Activated CD4-positive, alpha-beta T cell treated with anti-CD3 and anti-CD28 coated beads, Interleukin-2, amount 50 U/mL, for 1 hour (primary cell): ENCODE results near the gene NID1.

Experiments used
- DNase-seq: peaks from one replicate; pipeline ENCODE4 v3.0.0-alpha.2; 2020

NID1 gene

DNA sequence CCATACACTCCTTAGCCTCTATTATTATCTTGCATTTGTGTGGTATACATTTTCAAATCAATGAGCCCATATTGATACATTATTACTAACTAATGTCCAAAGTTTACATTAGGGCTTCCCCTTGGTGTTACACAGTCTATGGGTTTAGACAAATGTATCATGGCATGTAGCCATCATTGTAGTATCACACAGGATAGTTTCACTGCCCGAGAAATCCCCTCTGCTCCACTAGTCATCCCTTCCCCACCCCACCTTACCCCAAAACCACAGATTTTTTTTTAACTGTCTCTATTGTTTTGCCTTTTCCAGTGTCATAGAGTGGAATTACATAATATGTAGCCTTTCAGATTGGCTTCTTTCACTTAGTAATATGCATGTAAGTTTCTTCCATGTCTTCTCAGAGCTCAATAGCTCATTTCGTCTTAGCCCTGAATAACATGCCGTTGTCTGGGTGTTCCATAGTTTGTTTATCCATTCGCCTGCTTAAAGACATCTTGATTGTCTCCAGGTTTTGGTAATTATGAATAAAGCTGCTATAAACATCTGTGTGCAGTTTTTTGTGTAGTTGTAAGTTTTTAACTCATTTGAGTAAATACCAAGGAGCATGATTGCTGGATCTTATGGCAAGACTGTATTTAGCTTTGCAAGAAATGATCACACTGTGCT, 111.8 kb downstream of the NID1 start:
- DNase-seq: no peak

DNA sequence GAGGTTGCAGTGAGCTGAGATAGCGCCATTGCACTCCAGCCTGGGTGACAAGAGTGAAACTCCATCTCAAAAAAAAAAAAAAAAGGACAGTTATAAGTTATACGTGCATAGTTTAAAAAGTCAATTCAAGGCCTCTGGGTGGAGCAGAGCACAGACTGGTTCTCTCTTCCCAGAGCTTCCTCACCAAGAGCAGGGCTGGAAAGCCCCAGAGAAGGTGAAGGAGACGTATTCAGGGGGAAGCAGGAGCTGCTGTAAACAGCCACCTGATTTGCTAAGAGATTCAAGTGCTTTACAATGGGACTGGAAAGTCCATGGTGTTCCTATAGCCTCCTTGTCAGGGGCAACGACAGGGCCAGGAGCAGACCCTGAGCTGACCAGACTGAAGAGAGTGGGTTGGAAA, 113.2 kb downstream of the NID1 start:
- no peak for DNase-seq

DNA sequence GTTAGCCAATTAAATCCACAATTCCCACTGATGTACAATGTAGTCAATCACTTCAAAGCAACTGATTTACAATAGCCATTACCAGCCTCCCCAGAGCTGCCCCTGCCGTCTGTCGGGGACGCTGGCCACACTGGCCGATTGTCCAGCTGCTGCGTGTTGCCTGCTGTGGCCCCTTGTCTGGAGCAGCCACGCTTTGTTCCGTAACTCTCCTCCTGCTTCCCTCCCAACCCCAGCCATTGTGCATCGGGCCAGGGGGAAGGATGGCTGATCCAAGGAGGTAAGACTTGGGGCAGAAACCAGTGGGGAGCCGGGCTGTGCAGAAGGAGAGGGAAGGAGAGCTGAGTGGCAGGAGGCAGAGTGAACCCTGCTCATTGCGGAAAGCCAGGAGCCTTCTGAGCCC, 114.6 kb downstream of the NID1 start:
- DNase-seq: no peak

DNA sequence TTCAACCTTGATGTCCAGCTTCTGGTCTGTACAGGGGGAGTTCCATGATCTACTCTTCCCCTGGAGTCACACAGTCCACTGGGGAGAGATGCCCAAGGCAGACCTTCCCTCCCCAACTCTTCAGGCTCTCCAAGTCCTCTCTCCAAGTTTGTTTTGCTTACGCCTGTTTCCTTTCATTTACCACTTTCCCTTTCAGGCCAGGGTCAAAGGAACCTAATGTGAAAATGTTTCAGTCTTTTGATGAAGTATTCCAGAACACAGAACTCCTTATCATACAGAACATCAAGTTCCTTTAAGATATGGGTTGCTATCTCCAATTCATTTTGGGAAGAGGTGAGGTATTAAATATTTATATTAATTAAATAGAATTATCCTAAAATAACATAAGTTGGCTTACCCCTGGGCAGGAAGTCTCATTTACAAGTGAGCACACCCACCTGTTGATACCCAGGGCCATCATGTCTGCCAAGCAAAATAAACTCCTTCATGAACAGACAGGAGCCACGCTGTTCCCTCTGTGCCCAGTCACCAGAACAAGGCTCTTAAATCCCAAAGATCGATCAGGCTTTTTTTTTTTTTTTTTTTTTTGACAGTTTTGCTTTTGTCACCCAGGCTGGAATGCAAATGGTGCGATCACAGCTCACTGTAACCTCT, 116.0 kb downstream of the NID1 start:
- no peak for DNase-seq

DNA sequence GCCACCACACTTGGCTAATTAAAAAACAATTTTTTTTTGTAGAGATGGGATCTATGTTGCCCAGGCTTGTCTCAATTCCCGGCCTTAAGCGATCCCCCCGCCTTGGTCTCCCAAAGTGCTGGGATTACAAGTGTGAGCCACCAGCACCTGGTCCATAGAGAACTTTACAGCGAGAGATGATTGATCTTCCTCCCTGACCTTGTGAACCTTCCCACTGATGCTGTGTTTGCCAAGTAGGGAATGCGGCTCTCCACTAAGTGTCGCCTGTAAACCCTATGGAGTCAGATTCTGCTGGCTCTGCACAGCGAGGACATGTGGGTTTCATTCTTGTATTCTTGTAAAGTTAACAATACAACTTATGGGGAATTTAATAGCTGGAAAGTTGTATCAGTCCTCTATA, 116.9 kb downstream of the NID1 start:
- no peak for DNase-seq

DNA sequence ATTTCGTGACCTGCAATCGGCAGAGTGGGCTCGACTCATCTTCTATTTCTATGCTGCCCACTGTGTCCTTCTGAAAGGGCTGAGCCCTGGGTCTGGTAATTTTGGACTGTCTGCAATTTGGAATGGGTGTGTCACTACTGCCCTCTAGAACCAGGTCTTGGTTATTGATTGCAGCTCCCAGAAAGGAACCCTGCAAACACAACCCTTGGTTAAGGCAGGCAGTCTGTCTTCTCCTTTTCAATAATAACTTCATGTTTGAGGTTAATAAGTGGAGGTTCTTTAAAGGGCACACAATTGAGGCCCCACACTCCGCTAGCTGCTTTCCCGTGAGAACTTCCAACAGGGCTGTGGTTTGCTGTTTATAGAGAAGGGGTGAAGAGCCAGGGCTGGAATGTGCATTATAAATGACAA, 118.3 kb downstream of the NID1 start:
- no peak for DNase-seq

DNA sequence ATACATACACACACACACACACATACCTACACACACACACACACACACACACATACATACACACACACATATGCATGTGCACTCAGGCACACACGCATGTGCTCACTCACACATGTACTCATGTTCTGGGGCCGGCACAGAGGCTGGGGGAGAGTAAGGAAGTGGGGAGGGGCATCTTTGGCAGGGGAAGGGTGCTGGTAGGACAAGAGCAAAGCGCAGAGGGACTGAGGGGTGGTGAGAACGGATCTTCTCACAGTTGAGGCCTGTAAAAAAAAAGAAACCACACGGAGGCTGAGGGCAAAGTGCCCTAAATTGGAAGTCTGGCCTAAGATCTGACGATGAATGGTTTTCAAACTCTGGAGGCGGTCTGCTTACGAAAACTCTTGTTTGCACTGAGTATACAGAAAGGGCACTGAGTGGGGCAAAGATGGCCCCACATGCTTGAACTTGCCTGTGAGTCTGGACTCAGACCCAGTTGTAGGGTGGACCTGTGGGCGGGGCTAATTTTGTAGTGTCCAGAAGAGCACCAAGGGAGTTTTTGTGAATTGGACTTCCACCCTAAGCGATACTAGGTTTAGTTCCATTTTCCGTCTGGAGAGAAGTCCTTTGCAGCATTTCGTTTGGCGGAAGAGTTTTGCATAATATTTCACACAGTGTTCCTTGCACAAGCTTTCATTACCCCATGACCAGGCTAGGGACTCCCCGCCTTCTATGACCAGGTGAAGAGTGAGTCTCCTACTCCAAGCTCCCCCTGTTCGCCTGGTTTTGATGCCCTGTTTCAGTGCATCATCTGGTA, 118.9 kb downstream of the NID1 start:
- DNase-seq: no peak

DNA sequence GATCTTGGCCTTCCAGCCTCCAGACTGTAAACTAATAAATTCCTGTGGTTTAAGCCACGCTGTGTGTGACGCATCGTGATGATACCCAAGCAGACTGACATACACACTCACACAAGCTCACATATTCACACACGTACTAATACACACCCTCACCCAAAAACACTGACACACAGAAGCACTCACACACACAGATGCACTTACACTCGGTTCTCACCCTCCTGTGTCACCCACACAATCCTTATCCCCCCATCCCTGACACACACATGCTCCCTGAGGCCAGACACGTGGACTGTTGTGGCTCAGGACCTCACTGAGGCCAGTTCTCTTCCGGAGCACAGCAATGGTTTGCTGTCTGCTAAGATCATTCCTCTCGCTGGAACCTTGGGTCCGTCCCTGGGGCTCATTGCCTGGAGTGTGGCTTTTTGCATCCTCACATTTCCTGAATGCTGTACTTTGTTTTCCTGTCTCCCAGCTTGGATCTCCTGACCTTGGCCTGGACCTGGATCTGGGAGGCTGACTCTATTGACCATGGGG, 121.2 kb downstream of the NID1 start:
- DNase-seq: no peak

DNA sequence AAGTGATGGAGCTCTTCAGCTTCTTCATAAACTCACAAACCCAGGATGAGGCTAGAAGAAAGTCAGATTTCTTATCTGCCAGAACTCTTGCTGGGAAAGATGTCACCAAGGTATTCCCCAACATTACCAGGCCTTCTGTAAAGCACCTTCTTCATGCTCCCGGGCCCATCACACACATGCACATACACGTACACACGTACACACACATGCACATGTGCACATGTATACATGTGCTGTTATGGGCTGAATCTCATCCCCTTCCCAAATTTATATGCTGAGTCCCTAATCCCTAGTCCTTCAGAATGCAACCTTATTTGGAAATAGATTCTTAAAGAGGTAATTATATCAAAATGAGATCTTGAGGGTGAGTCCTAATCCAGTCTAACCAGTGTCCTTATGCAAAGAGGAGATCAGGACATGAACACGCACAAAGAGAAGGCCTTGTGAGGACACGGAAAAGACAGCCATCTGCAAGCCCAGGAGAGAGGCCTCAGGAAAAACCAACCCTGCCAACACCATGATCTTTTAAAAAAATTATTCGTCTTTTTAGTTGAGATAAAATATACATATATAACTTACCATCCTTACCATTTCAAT, 121.8 kb downstream of the NID1 start:
- no peak for DNase-seq

DNA sequence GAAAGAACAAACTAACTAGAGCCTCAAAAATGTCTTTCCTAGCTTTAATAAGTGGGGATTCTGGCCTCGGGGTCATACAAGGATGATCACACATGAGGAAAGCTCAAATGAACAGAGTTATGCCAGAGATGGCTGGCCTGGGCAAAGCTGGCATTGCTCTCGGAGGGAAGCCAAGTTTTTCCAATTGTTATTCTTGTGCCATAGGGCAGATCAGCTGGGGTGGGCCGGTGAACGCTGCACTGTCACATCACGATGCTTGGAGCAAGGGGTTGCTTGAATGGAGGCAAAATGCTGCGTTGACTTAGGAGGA, 122.3 kb downstream of the NID1 start:
- DNase-seq: no peak

DNA sequence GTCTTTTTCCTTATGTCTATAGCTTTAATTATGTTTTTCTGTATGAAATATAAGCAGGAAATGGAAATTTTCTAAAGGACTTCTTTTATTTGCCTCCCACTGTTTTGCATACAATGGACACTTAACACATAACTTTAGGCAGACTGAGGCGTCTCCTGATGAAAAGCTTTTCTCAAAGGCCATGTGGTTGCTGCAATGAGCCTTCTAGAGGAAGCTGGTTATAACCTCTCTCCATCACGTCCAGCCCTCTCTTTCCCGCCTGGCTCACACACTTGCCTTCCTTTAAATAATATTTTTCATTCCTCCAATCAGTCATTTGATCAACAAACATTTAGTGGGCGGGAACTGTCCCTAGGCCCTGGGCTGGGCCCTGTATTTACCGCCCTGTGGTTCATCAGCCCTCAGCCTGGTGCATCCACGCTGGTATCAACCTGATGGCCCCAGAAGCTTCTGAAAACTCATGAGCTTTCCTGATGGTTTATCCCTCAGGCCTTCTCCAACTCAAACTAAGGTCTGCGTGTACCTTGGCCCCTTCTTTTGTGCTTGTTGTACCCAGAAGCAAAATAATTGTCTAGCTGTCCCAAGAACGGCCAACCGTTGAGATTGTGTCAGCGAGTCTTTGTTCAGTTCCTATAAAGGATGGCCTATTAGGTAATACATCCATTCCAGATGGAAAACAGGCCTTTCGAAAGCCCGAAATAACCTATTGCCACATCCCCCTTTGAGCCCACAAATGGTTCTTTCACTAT, 122.8 kb downstream of the NID1 start:
- no peak for DNase-seq

DNA sequence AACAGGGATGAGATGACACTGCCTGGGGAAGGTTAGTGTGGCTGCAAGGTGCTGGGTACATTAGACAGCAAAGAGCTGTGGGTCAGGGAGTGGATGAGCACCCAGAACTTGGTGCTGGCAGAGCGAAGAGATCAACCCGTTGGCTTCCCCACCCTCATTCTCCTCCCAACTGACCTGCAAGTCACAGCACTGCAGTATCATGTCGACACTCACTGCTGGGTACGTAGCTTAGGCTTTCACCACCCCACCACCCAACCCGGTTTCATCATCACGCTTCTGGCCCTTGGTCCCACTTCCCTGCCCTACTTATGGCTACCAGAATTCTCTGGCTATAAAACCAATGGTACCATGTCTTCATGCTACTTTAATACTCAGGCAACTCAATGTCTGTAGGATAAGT, 124.6 kb downstream of the NID1 start:
- DNase-seq: no peak

DNA sequence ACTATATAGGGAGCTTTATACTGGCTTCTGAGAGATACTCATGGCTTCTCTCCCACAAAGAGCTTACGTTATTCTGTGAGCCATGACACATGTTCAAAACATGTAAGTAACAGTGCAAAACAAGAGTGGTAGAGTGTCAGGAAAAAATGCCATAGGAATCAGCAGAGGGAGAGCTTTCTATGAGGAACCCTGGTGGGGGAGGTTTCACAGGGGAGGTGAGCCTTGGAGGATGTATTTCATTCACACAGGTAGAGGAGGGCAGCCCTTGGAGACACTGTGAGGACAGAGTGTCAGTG, 125.5 kb downstream of the NID1 start:
- no peak for DNase-seq

DNA sequence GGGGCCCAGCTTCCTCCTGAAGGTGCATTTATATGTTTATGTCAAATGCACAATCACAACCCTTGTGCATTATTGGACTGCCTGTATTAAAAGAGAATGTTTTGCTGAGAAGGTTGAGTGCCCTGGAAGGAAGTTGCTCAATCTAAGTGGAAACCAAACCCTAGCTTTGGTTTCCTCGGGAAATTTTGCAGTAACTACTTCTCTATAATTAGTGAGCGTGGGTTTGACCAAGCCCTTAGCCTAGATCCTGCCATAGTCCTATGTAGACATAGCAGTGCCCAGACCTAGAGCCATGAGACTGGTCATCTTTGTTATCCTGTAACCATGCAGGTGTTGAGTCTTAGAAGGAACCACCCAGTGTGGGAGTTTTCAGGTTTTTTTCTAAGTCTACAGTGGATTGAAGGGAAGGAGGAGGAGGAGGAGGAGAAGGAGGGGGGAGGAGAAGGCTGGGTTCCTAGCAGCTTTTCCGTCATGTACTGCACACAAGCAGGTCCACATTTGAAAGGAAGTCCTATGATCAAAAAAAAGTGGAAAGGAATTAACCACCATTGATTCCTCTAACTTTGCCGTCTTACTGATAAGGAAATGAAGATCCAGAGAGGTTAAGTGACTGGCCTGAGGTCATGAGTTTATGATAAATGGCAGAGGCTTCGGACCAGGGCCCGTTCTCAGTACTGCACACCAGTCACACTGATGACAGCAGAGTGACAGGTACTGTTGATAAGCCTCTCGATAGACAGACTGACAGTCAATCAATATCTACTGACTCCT, 126.0 kb downstream of the NID1 start:
- no peak for DNase-seq

DNA sequence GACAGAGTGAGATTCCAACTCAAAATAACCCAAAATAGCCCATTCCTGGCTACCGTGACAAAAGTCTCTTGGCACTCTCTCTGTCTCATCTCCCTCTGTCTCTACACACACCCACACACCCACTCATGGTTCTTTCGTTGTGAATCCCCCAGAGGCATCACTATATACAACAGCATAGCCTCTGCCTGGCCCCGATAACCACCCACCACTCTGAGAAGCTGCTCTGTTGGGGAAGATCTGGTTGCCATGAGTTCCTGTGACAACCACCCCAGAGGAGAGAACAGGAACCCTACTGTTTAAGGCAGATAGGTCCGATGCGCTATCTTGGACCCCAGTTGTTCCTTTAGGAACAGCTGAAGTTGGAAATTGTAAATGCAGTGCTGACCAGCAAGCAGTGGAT, 127.8 kb downstream of the NID1 start:
- no peak for DNase-seq

DNA sequence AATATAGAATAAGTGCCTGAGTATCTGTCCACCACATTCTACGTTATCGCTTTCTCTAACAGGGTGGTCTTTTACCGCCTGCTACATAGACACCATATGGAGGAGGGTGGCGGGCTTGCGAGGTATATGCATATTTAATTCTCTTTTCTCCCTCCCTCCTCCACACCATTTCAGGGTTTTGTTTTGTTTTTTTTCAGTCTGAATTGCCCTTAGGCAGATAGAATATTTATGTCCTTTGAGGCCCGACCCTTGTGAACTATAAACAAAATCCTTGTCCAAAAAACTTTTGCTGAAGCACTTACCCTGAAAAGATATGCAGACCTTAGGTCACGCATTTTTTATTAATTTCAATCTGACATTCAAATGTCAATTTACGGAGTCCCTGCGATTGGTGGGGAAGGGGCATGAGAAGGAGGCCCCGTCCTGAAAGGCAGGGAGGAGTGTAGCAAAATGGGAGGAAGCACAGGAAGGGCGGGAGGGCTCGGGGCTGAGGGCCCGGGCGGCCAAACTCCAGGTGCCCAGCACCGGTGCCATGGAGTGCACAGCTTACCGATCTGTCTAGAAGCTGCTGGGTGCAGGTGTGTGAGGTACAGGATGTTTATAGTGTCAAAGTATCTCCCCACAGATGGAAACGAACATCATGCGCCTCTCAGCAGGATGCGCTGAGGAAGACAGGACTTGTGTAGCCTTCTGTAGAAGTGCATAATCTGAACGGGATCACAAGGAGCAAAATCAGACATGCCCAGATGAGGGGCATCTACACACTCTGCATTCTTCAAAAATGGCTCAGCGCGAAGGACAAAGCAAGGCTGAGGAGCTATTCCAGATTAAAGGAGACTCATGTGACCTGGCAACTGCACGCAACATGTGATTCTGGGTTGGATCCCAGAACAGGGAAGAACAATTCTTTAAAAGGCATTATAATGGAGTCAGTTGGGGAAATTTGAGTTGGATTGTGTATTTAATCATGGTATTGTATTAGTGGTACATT, 129.4 kb downstream of the NID1 start:
- DNase-seq: no peak

DNA sequence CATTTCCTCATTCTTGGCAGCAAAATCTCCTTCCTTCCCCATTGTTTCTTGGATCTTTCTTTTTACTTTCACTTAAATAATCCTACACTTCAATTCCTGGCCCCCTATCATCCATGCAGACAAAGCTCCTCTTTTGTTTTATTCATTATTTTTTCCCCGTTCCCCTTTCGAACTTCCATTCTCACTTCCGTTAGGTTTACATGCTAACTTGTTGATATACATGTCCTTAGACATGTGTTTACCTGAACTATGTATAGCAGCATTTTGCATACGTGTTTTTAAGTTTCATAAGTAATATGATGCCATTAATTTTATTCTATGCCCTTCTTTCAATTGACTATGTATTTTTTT, 131.1 kb downstream of the NID1 start:
- no peak for DNase-seq

DNA sequence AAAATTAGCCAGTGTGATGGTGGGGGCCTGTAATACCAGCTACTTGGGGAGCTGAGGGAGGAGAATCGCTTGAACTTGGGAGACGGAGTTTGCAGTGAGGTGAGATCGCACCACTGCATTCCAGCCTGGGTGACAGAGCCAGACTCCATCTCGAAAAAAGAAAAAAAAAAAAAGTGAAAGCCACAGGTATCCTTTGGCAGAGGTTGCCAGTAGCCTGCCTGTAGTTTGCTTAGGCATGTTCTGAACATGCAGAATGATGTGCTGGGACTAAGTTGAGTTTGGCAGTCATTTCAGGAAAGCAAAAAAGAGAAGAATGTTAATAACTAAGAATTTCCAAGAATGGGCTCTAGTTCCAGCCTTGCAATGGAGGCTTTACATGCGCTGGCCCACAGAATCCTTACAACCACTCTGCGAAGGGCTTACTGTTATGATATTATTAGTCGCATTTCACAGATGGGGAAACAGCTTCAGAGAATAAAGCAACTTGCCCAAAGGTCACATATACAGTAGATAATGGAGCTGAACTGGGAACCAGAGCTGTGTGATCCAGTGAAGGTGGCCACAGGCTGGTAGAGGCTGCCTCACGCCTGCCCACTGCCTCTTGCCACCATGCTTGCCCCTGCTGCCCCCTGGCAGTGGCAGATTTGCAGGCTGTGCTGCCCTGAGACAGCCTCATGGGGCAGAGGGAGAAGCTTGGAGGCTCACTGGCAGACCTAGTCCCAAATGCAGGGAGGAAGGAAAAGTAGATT, 131.7 kb downstream of the NID1 start:
- DNase-seq: no peak

DNA sequence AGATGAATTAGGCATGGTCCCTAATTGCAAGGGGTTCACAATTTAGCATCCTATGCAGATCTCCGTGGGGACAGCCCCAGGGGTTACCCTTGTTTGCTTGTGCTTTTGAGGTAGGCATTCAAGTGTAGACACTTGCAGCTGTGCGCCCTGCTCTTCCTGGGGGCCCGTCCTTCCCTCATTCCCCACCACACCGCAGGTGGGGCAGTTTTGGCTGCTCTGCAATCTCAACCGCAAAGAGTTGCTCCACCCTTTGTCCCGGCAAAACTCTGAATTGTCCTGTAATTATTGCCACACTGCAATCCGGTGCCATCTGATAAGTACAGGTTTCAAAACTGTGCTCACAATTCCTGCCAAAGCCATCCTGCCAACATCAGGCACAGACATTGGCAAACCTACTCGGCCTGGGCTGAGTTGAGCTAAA, 132.8 kb downstream of the NID1 start:
- DNase-seq: no peak

DNA sequence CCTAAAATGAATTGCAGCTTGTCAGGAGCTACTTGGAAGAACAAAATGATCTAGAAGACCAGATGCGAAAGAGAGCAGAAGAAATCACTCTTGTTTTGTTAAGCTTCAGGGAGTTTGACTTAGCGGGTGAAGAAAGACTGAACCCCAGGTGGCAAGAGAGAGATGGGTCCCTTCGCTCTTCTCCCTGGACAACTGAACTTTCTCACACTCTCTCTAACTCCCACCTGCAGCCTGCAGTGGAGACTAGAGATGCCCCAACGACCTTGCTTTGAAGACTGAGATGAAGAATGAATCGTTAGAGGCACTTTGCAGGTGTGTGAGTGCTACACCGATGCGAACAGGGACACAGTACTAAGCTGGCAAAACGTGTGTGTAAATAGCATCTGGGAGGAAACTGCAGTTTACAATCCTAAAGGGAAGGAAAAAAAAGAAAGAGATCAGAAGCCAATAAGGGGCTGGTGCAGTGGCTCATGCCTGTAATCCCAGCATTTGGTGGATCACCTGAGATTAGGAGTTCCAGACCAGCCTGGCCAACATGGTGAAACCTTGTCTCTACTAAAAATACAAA, 133.6 kb downstream of the NID1 start:
- DNase-seq: no peak
